ENCODE results near the gene URM1.

- TF ChIP-seq POLR2AphosphoS5 (IDR thresholded peaks at IDR 0.05), result no peak
- TF ChIP-seq, protein P1, sequence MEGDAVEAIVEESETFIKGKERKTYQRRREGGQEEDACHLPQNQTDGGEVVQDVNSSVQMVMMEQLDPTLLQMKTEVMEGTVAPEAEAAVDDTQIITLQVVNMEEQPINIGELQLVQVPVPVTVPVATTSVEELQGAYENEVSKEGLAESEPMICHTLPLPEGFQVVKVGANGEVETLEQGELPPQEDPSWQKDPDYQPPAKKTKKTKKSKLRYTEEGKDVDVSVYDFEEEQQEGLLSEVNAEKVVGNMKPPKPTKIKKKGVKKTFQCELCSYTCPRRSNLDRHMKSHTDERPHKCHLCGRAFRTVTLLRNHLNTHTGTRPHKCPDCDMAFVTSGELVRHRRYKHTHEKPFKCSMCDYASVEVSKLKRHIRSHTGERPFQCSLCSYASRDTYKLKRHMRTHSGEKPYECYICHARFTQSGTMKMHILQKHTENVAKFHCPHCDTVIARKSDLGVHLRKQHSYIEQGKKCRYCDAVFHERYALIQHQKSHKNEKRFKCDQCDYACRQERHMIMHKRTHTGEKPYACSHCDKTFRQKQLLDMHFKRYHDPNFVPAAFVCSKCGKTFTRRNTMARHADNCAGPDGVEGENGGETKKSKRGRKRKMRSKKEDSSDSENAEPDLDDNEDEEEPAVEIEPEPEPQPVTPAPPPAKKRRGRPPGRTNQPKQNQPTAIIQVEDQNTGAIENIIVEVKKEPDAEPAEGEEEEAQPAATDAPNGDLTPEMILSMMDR (IDR thresholded peaks at IDR 0.05), result no peak
Measured at GRCh38 chr9:128419061-128419925, 48.1 kb downstream of the URM1 start.

All from upper lobe of left lung (tissue), 4 donors.